Brain microvascular endothelial cell (primary cell): ENCODE data around the gene MGAT5B.

Experiments
- DNase-seq: peaks from one replicate; pipeline ENCODE4 v3.0.0-alpha.2; 2020
- H3K27ac ChIP-seq: fragments of 250-450 bp; sonication (Bioruptor Pico); 2 replicates; pipeline ENCODE4 v1.5.1; 2020; ENCODE audit warnings: mild to moderate bottlenecking, moderate library complexity
- H3K27me3 ChIP-seq: fragments of 250-450 bp; sonication (Bioruptor Pico); replicated peaks from 2 replicates; pipeline ENCODE4 v1.5.1; 2020; ENCODE audit warnings: mild to moderate bottlenecking
- H3K36me3 ChIP-seq: fragments of 250-450 bp; sonication (Bioruptor Pico); replicated peaks from 2 replicates; pipeline ENCODE4 v1.5.1; 2020; ENCODE audit warnings: mild to moderate bottlenecking
- H3K4me3 ChIP-seq: 2 replicates; pipeline ENCODE4 v1.5.1; 2011; ENCODE audit warnings: low read depth, mild to moderate bottlenecking, control low read depth, low read length, moderate library complexity
- CTCF ChIP-seq: IDR thresholded peaks from 2 replicates; pipeline ENCODE4 v1.5.1; 2011; ENCODE audit warnings: low read depth, mild to moderate bottlenecking, moderate library complexity, low read length, control low read depth, inconsistent platforms; ENCODE audit errors: missing control alignments
- in situ Hi-C: cut with HindIII; loops from 2 replicates; pipeline ENCODE4 v1.10.0; 2017; ENCODE audit warnings: low sequenced_read_pairs, low pct_ligation_motif_present

Gene MGAT5B

GRCh38 chr17:76923491-76923890 lies 55.3 kb downstream of the MGAT5B start:
- no peak for TF ChIP-seq CTCF
- in situ Hi-C loops = no loop called here
- no peaks in the 10 kb centered on the region for H3K36me3 ChIP-seq
- no peak overlapping the region for H3K4me3 ChIP-seq
- no peak overlapping the region for H3K27ac ChIP-seq
- peaks cover 9% of the 10 kb centered on the region for H3K27me3 ChIP-seq
- DNase-seq = no peak

GRCh38 chr17:76924345-76925342 lies 56.4 kb downstream of the MGAT5B start:
- no peaks in the 10 kb centered on the region for H3K36me3 ChIP-seq
- in situ Hi-C loops = no loop called here
- no peak overlapping the region for H3K27ac ChIP-seq
- no peak overlapping the region for H3K4me3 ChIP-seq
- DNase-seq = no peak
- TF ChIP-seq CTCF = no peak
- H3K27me3 ChIP-seq = peaks cover 5% of the 10 kb centered on the region

DNA sequence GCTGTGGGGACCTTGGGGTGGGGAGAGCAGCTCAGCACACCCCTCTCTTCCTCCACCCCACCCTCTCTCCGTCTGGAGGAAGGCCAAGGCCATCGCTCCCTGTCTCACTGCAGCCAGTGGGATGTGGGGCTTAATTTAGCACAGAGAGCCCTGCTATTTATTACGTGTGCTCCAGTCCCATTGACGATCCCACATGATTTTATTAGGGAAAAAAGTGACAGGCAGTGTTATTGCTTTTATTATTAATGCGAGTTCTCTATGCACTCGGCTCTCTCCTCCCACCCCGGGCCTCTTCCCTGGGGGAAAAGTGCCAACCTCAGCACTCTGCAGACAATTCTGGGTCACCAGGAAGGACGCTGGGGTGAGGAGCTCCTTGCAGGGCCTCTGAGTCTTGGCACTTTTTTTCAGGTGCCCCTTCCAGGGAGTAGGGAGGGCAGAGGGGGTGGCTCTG lies 57.3 kb downstream of the MGAT5B start:
- no peak for DNase-seq
- in situ Hi-C loops = no loop called here
- no peaks in the 10 kb centered on the region for H3K36me3 ChIP-seq
- no peak overlapping the region for H3K27ac ChIP-seq
- H3K27me3 ChIP-seq = peaks cover 2% of the 10 kb centered on the region
- H3K4me3 ChIP-seq = no peak overlapping the region
- TF ChIP-seq CTCF = no peak

DNA sequence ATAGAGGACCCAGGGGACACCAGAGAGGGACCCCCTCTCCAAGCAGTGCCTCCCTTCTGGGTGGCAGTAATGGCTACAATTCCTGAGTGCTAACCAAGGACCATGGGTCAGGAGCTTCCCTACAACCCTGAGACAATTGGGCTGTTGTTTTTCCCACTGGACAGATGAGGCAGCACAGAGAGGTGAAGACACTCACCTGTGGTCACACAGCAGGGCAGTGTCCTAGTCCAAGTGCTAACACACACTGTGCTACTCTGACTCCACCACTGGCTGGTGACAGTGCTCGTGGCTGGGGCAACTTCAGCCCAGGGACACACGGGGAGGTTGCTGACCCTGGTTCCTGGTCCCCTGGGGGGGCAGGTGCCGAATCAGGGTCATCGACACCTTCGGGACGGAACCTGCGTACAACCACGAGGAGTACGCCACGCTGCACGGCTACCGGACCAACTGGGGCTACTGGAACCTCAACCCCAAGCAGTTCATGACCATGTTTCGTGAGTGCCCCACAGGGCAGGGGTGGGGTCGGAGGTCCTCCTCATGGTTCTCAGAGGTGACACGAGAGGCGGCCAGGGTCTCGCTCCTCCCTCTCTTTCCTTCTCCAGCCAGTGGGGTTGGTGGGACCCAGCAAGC lies 58.1 kb downstream of the MGAT5B start:
- in situ Hi-C loops = no loop called here
- Histone ChIP-seq H3K4me3 (no peak overlapping the region), H3K27ac (no peak overlapping the region), H3K36me3 (no peaks in the 10 kb centered on the region), H3K27me3 (no peaks in the 10 kb centered on the region)
- no peak for DNase-seq
- no peak for TF ChIP-seq CTCF

DNA sequence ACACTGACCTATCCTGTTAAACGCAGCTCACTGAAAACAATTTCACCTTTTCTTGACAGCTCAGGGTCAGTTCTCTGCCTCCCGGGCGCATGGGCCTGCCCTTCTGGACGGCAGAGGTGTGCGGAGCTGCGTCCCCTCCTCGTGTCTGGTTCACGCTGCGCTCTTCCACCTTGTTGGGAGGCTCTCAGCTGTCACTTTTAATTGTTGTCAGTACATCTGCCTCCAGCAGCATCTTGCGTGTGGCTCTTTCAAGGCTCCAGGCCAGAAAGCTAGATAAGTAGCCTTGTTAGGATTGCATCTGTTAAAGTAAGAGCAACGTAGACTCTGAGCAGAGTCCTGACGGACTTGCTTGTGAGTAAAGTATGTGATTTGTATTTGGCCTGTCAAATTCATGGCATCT lies 59.4 kb downstream of the MGAT5B start:
- H3K27me3 ChIP-seq = no peaks in the 10 kb centered on the region
- no peak for TF ChIP-seq CTCF
- no peaks in the 10 kb centered on the region for H3K36me3 ChIP-seq
- DNase-seq = no peak
- in situ Hi-C loops = no loop called here
- H3K4me3 ChIP-seq = no peak overlapping the region
- H3K27ac ChIP-seq = no peak overlapping the region
